Measurements from ENCODE around the gene KCP. TPM values are rescaled to one million over a fixed set of nuclear protein-coding genes. Genes with fewer than 3 reads are reported as not detected.

KCP gene
- total RNA-seq, 4 donors from 2014 or later, result 0.47 to 1.5 (median 0.87) TPM

GRCh38 chr7:128951296-128951695 is 40.8 kb upstream of the KCP start:
- intact Hi-C loops (cut with DNase I), result no loop called here
- Histone ChIP-seq H3K4me3 (no peak overlapping the region), H3K9me3 (no peaks in the 10 kb centered on the region), H3K4me1 (peaks cover 0 to 23% (median 0%) of the 10 kb centered on the region in 3 donors), H3K27me3 (no peaks in the 10 kb centered on the region), H3K36me3 (peaks cover 0 to 97% (median 24%) of the 10 kb centered on the region in 3 donors), H3K27ac (no peak overlapping the region)
- DNase-seq, result no peak
- TF ChIP-seq, protein P1, sequence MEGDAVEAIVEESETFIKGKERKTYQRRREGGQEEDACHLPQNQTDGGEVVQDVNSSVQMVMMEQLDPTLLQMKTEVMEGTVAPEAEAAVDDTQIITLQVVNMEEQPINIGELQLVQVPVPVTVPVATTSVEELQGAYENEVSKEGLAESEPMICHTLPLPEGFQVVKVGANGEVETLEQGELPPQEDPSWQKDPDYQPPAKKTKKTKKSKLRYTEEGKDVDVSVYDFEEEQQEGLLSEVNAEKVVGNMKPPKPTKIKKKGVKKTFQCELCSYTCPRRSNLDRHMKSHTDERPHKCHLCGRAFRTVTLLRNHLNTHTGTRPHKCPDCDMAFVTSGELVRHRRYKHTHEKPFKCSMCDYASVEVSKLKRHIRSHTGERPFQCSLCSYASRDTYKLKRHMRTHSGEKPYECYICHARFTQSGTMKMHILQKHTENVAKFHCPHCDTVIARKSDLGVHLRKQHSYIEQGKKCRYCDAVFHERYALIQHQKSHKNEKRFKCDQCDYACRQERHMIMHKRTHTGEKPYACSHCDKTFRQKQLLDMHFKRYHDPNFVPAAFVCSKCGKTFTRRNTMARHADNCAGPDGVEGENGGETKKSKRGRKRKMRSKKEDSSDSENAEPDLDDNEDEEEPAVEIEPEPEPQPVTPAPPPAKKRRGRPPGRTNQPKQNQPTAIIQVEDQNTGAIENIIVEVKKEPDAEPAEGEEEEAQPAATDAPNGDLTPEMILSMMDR (IDR thresholded peaks at IDR 0.05), result no peak
- no peak for TF ChIP-seq POLR2A (IDR thresholded peaks at IDR 0.05)
- 88 to 90% methylated on average over 5 of the region's 5 CpGs for WGBS, 2 donors

DNA sequence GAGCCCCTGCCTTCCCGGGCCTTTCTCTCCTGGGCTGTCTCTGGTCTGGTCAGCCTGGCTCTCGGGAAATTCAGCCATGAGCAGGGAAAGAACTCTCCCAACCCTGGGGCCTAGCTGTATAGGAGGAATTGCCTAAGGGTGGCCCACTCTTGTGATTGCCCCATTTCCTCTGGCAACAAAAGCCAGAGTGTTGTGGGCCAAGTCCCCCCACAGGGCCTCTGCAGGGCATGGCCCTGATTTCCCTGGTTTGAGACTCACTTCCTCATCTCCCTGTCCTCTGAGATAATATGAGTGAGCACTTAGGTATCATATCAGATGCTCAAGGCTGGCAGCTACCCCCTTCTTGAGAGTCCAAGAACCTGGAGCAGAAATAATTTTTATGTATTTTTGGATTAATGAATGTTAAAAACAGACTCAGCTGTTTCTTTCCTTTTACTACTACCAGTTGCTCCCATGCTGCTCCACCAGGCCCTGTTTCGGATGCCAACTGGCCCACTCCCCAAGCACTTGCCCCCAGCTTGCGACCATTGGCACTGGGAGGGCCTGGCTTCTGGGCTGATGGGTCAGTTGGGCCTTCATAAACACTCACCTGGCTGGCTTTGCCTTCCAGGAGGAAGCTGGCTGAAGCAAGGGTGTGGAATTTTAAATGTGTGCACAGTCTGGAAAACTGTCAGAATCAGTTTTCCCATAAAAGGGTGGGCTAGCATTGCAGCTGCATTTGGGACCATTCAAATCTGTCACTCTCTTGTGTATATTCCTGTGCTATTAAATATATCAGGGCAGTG is 38.7 kb upstream of the KCP start:
- 93 to 100% methylated on average over 2 to 3 of the region's 4 CpGs for WGBS, 2 donors
- Histone ChIP-seq H3K9me3 (no peaks in the 10 kb centered on the region), H3K4me3 (no peak overlapping the region), H3K36me3 (peaks cover 0 to 96% (median 3%) of the 10 kb centered on the region in 3 donors), H3K27ac (no peak overlapping the region), H3K27me3 (no peaks in the 10 kb centered on the region), H3K4me1 (peaks cover 0 to 10% (median 0%) of the 10 kb centered on the region in 3 donors)
- intact Hi-C loops (cut with DNase I), result no loop called here
- DNase-seq, result no peak
- no peak for TF ChIP-seq POLR2A (IDR thresholded peaks at IDR 0.05)
- TF ChIP-seq, protein P1 (IDR thresholded peaks at IDR 0.05), result no peak

DNA sequence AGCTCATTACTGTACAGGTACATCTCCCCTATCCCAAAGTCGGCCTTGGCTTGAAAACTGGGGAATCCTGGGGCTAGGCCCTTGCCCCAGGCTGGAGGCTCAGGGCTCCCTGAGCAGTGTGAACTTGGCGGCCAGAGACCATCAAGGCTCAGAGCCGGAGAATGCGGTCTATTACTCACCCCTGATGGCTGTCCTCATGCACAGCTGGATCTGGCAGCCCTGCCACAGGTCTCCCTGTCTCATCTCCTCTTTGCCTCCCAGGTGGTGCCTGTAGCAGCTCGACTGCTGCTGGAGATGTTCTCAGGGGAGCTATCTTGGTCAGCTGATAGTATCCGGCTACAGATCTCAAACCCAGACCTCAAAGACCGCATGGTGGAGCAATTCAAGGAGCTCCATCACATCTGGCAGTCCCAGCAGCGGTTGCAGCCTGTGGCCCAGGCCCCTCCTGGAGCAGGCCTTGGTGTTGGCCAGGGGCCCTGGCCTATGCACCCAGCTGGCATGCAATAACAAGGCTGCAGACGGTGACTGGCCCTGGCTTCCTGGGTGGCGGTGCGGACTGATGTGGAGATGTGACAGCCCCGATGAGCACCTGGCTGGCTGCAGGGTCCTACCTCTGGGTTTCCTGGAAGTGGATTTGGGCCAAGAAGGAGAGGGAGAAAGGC is 37.9 kb upstream of the KCP start:
- Histone ChIP-seq H3K27me3 (no peaks in the 10 kb centered on the region), H3K4me1 (peaks cover 0 to 10% (median 0%) of the 10 kb centered on the region in 3 donors), H3K4me3 (no peak overlapping the region), H3K36me3 (peaks cover 0 to 91% (median 0%) of the 10 kb centered on the region in 3 donors), H3K9me3 (no peaks in the 10 kb centered on the region), H3K27ac (no peak overlapping the region)
- DNase-seq, result no peak
- intact Hi-C loops (cut with DNase I), result no loop called here
- WGBS, 2 donors, result 62 to 72% methylated on average over 7 of the region's 12 CpGs
- TF ChIP-seq, protein P1 (IDR thresholded peaks at IDR 0.05), result no peak
- TF ChIP-seq POLR2A (IDR thresholded peaks at IDR 0.05), result no peak

DNA sequence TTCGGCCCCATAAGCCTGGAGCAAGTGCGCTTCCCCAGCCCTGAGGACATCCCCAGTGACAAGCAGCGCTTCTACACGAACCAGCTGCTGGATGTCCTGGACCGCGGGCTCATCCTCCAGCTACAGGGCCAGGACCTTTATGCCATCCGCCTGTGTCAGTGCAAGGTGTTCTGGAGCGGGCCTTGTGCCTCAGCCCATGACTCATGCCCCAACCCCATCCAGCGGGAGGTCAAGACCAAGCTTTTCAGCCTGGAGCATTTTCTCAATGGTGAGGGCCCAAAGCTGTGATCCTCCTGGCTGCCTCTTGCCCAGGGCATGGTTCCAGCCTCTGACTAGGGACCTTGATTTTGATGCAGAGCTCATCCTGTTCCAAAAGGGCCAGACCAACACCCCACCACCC is 37.3 kb upstream of the KCP start:
- 76% methylated on average over 6 of the region's 9 CpGs; no CpG with 5 or more reads in 1 of the 2 donors for WGBS, 2 donors
- Histone ChIP-seq H3K27ac (no peak overlapping the region), H3K36me3 (peaks cover 0 to 85% (median 0%) of the 10 kb centered on the region in 3 donors), H3K4me3 (no peak overlapping the region), H3K4me1 (peaks cover 0 to 10% (median 0%) of the 10 kb centered on the region in 3 donors), H3K27me3 (no peaks in the 10 kb centered on the region), H3K9me3 (no peaks in the 10 kb centered on the region)
- intact Hi-C loops (cut with DNase I), result no loop called here
- TF ChIP-seq, protein P1 (IDR thresholded peaks at IDR 0.05), result no peak
- TF ChIP-seq POLR2A (IDR thresholded peaks at IDR 0.05), result no peak
- no peak for DNase-seq

All from esophagus squamous epithelium (tissue), 5 donors.